Stimulated activated CD4-positive, alpha-beta T cell treated with anti-CD3 and anti-CD28 coated beads, TNF-alpha, amount 100 ng/mL, for 24 hours (primary cell): Measurements from ENCODE around the gene CYP46A1.
"Not testable (repeated sequence)": the region's sequence is repeated elsewhere in the genome, so short reads cannot be mapped to it uniquely, and the experiment has no call there.

ENCODE experiments used
- DNase-seq, 3 experiments: peaks; one replicate each; pipeline ENCODE4 v3.0.0-alpha.2; 2020; ENCODE audit warnings: low read depth in 3 of 3

CYP46A1 gene

DNA sequence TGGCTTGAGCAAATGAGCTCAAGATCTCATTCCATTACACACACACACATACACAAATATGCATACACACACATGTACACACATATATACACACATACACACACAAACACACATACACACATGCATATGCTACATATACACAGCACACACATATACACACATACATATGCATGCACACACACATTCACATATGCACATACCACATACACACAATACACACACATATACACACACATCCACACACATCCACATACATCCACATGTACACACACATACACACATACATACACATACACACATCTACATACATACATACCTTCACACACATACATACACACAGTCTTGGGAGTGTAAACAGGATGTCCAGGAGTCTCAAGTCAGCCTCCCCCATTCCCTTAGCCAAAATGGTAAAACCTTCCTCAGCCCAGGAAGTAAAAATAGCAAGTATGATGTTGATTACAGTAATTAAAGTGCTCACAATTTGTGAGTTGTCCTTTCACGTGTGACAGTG, 26.4 kb upstream of the CYP46A1 start:
- no peak for DNase-seq

DNA sequence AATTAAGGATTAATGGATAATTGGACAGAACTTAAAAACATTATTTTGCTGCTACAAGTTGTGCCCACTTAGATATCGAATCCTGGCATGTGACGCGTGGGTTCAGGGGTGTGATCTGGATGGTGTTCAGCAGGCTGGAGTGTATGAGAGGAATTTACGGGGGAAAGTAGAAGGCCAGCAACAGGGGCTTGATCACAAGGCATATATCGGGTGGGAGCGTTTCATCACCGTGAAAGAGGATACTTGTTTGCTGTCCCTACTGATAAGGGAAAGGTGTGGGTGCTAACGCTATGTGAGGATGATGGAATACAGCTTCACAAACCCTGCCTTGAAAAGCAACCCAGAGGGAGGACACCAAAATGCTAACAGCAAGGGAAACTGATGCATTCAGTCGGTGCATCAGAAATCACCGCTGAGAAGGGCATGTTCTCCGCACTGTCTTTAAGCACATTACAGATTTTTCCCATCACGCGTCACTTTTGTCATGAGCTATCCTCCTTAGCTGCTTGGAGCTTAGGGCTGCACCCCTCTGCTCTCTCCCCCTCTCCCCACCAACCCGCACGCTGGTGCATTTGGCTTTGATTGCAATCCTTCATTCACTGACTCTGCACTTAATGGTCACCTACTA, 25.8 kb upstream of the CYP46A1 start:
- DNase-seq = no peak

DNA sequence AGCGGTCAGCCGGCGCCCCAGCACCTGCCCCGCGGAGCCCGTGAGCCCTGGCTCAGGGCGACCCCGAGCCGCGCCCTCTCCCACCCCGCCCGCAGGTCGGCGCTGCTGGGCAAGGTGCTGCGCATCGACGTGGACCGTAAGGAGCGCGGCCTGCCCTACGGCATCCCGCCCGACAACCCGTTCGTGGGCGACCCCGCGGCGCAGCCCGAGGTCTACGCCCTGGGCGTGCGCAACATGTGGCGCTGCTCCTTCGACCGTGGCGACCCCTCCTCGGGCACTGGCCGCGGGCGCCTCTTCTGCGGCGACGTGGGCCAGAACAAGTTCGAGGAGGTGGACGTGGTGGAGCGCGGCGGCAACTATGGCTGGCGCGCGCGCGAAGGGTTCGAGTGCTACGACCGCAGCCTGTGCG, 24.8 kb upstream of the CYP46A1 start:
- no peak for DNase-seq

DNA sequence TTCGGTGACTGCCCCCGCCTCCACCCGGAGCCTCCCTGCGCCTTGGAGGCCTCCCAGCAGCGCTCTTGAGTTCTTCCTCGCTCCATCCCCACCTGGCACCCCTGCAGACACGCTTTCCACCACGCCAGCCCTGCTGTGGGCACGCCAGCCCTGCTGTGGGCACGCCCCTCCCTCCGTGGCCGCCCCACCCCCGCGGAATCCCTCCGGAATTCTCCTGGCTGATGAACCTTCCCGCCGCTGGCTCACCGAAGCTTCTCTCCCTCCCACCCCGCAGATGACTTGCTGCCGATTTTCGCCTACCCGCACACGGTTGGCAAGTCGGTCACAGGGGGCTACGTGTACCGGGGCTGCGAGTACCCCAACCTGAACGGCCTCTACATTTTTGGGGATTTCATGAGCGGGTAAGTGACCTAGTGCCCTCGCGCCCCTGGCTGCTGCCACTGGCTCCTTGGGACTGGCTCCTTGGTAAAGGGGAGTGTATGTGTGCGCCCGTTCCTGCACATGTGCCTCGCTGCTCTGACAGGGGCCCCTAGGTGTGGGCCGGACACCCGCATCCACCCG, 24.0 kb upstream of the CYP46A1 start:
- DNase-seq = no peak

DNA sequence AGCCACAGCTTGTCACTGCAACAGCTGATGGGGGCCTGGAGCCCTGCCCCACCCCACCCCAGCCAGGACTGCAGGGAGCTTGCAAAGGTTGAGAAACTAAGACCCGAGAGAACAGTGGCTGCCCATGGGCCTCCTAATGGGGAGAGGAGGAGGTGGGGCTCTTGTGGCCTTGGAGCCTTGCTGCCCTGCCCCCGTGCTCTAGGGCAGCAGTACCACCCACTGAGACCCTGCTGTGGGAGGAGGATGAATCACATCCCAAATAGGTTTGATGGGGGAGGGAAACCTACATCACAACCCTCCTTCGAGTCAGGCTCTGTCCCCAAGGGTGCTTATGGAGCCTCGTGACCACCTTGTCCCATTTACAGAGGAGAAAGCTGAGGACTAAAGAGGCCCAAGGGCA, 23.3 kb upstream of the CYP46A1 start:
- DNase-seq = no peak

DNA sequence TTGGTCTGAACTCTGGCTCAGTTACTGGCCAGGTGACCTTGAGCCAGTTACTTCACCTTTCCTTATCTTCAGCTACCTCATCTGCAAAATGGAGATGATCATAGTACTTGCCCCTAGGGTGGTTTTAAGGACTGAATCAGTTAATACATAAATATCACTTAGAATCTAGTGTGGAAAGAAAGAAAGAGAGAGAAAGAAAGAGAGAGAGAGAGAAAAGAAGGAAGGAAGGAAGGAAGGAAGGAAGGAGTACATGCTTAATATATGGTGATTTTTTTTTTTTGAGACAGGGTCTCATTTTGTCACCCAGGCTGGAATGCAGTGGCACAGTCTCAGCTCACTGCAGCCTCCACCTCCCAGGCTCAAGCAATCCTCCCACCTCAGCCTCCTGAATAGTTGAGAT, 22.9 kb upstream of the CYP46A1 start:
- not testable (repeated sequence) for DNase-seq

DNA sequence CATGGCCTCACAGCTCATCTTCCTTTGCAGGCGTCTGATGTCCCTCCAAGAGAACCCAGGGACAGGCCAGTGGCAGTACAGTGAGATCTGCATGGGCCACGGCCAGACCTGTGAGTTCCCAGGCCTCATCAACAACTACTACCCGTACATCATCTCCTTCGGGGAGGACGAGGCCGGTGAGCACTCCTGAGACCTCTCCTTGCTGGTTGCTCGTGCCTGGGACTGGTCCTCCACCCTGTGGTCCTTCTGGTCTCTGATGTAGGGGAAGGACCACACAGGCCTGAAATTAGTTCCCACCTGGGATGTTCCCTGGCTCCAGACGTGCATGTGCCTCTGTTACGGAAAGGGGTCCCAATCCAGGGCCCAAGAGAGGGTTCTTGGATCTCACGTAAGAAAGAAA, 21.3 kb upstream of the CYP46A1 start:
- no peak for DNase-seq

DNA sequence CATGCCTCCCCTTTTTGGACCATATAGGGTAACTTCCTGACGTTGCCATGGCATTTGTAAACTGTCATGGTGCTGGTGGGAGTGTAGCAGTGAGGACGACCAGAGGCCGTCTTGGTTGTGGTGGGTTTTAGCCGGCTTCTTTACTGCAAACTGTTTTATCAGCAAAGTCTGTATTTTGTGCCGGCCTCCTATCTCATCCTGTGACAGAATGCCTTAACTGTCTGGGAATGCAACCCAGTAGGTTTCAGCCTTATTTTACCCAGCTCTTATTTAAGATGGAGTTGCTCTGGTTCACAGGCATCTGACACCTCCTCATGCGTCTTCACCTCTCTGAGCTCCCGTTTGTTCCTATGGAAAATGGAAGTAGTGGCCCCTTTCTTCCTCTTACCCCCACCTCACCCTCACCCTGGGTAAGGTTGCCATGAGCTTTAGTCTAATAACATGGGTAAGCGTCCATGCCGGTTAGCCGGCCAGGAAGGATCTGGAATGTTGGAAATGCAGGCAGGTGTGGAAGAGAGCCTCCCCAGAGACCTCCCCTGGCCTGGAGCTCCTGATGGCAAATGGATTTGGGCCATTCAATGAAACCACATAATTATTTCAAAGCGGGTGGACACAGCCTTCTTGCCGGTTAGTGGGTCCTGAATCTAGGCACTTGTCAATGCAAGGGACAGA, 20.6 kb upstream of the CYP46A1 start:
- DNase-seq = no peak

DNA sequence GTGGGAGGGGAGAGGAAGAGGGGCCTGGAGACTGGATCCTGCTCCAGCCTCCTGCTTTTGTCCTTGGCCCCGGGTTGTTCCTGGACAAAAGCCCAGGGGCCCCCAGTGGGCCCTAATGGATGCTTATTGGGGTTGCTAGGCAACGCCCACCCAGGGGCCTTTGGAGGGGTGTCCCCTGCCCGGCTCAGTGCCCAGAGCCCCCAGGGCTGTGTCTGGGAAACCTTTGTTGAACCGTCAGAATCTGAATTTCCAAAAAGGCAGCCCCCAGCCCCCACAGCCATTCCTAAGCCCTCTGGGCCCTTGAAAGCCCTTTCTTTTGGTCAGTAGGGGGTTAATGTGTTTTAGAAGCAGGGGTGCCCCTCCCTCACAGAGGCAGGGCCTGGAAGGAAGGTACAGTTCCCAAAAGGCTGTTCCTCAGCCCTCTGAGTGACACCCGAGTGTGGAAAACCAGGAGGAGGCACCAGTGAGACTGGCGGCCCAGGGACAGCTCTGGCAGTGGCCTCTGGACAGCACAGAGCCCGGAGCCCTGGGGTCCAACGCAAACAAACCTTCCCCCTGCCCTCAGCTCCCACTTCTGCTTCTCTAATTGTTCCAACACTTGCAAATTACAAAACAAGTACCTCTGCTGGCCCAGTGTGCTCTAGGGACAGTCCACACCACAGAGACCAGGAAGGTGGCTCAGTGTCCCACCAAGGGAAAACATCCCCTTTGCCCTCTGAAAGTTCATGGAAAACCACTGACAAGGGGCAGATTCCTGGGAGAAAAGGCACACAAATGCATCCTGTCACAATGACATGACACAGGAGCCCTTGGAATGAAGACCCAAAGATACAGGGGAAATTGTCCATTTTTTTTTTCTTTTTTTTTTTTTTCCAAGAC, 19.8 kb upstream of the CYP46A1 start:
- no peak for DNase-seq

DNA sequence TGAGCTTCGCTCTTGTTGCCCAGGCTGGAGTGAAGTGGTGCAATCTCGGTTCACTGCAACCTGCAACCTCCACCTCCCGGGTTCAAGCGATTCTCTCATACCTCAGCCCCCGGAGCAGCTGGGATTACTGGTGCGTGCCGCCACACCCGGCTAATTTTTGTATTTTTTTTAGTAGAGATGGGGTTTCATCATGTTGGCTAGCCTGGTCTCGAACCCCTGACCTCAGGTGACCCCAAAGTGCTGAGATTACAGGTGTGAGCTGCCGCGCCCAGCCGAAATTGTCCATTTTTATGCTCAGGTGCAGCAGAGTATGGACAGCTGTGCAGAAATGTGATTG, 19.2 kb upstream of the CYP46A1 start:
- DNase-seq = no peak

DNA sequence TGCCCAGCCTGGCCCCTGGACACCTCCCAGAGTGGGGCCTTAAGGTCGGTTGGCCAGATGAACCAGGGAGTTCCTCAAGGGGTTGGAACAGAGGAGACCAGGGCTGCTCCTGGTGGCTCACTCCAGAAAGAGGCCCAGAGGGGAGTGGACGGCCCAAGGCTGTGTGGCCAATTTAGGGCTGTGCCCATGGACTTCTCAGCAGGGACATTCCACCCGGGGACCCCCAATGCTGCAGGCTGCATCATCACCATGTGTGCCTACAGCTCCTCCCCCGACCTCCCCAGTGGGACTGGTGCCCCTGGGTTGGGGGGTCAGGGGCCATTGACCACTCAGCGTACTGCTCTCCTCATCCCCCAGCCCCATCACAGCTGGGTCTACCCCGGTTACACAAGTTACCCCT, 17.6 kb upstream of the CYP46A1 start:
- DNase-seq = no peak

DNA sequence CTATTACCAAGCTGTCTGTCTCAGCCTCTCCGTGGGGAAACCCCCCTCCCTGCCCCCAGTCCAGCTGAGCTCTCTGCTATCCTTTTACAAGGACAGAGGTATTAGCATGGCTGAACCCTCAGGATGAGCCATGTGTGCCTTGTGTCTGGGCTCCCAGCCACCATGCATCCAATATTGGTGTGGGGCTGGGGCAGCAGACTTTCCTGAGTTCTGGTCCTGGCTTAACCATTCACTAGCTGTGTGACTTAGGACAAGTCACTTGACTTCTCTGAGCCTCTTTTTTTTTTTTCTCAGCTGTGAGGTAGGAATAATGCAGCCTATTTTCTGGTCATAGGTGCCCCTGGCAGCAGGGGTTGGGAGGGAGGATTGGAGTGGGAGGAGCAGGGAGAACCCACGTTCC, 17.1 kb upstream of the CYP46A1 start:
- DNase-seq = no peak

DNA sequence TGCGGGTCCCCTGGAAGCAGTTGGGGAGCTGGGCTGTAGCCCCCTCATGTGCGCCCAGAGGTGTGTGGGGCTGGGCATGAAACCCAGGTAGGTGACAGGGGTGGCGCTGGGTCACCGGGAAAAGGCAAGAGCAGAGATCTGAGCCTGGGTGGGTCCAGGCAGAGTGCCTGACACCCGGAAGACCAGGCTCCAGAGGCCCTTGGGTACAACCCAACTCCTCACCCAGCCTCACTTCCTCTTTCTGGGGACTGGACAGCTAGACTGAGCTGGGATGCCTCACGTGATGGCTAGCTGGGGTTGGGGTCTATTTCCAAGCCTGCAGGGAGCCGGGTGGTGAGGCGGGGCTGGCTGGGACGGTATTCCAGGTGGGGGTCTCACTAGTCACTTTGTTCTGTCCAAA, 16.3 kb upstream of the CYP46A1 start:
- no peak for DNase-seq

DNA sequence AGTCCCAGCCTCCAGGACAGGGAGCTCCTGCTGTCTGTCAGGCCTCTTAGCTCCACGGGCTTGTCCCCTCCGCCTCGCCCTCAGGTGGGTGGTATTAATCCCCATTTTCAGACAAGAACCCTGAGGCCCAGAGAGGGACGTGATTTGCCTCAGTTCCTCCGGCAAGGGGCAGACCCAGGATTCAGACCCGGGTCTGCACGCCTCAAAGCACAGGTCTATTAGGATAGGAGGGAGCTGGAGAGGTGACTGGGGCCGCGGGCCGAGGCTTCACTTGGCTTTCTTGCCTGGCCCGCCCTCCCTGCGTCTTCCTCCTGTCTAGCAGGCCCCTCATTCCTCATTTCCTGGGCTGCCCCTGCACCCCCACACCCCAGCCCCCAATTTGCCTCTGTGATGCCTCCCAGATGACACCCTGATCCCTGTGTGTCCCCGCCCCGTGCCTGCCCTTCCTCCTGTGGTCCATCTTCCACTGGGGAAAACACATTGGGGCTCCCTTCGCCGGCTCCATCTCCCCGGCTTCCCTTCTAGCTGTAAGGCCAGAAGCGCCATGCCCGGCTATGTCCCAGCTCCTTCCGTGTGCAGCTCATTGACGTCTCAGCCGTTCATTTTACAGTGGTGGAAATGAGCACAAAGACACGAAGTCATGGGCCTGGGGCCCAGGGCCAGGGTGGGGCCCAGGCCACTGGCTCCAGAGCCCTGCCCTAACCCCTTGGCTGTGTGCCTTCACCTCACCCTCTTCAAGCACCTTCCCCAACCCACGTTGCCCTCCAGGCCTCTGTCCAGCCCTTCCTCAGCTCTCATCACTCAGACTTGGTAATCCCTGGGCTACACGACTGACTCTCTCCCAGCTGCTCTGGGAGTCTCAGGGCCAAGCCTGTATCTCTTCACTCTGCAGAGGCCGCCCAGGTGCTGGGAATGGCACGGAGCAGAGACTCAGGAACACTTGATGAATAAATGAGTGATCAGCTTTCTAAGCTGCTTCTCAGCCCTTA, 15.5 kb upstream of the CYP46A1 start:
- DNase-seq = no peak

DNA sequence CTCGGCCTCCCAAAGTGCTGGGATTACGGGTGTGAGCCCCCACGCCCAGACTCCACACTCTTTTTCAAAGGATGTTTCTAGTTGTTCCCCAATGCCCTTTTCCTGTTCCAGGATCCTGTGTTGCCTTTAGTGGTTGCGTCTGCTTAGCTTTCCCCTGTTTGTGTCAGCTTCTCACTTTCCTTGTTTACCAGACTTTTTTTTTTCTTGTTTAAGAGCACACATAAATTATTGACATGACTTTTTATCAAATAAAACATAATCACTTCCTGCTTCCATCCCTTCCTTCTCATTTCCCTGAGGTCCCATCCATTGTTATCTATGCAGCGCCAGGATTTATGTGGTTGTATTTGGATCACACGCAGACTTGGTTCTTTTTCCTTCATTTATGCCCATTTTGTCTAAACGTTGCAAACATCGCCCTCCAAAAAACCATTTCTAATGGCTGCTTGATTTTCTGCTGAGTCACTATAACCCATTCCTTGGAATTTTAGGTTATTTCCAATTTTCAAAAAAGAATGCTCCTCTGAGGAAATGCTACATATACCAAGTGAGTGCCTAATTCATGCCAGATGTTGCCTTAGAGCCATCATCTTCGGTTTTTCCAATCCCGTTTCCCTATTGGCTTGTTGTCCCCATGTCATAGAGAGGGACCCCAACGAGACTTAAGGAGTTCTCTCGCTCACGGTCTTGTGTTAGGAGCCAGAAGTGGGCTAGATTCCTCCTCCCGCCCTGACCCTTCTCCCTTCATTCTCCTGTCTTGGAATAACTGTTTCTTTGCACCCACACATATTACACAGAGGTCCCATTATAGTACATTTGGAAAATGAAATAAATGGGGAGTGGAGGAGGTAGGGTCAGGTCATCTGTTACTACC, 13.5 kb upstream of the CYP46A1 start:
- no peak for DNase-seq

DNA sequence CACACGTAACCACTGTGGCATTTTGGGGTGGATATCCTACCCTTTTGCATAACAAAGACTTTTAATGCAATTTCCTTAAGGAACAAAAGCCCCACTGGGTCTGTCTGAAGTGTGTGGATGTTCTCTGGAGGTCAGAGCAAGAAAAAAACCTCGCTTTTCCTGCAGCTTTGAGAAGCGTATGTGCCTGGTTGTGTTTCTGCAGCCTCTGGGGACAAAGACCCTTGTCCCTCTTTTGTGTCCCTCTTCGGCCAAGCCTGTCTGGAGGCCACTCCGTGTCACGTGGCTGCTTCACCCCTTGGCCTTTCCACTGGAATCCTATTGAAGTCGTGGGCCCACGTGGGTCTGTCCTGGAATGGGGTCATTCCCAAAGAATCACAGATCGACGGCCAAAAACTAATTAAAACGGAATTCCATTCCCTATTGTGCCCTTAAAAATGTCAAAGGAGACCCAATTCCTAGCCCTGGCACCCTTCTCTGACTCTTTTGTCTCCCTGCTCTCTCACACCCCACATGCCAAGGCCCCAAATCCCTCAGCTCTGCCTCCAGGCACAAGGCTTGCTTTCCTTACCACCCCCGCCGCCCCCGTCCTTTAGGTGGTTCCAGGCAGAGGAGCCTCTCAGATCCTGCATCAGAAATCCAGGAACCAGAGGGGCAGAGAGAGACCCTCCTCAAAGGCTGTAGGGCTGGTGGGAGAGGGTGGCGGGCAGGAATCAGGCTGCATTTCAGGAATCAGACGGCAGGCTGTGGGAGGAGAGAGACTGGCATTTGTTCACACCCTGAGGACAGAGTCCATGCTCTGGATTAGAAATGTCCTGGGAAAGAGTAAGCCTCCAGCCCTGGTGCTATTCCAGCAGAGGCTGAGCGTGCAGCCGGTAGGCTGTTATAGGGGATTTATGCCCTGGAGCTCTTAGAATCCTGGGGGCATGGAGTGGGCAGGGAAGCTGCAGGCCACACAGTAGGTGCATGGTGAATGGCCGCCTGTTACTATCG, 12.6 kb upstream of the CYP46A1 start:
- no peak for DNase-seq

DNA sequence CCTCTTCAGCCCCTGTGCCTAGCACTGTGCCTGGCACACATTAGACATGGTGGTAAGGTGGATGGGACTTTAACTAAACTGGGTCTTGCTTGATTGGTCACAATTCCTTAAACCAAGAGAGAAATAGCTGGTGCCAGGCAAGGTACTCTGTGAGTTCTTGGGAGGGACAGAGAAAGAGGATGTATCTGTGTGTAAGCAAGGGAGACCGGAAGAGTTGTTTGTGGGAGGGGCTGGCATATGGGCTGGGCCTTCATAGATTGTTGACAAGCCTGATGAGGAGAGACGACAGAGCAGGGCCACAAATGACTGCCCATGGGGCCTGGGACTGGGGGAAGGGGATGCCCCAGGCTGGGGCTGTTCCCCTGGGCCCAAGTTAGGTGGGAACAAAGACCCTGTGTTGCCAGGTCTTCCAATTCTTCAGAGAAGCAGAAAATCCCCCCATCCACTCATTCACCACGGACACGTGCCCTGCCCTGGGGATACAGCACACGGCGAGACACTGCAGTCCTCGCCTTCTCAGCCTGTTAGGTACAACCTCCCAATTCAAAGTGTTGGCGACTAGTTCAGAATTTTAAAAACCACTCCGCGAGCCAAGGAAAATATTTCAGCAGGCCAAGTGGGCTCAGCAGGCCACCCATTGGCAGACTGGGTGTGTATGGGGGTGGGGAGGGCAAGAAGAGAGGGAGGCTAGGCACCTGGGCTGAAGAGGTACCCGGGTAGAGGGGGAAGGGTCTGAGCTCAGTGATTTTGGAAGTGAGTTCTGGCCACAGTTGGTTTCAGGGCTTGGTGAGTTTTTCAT, 11.4 kb upstream of the CYP46A1 start:
- DNase-seq = no peak
